HepG2 (cell line): ENCODE results near the gene TRIM54. TPM values are rescaled to one million over a fixed set of nuclear protein-coding genes. Genes with fewer than 3 reads are reported as not detected.

ENCODE experiments used
- CSRNP2 ChIP-seq: sonication (generic); formaldehyde crosslinking; conservative IDR thresholded peaks from 2 replicates; pipeline ENCODE4 v1.8.0; 2022; ENCODE audit warnings: low read depth, missing genetic modification reagents
- FOXJ3 ChIP-seq: sonication (generic); formaldehyde crosslinking; IDR thresholded peaks from 2 replicates; pipeline ENCODE4 v1.4.0; 2020; ENCODE audit warnings: missing genetic modification reagents, mild to moderate bottlenecking, borderline replicate concordance
- KDM1A ChIP-seq: IDR thresholded peaks from 2 replicates; pipeline ENCODE4 v1.6.1; 2016; ENCODE audit warnings: missing compliant biosample characterization
- MAZ ChIP-seq, 2 experiments: sonication (generic) in 1 of 2; formaldehyde crosslinking in 1 of 2; IDR thresholded peaks; 2 replicates each; pipeline versions ENCODE4 v1.5.0 to v1.6.1; 2012 to 2020; ENCODE audit warnings: low read depth in 2 of 2, mild to moderate bottlenecking in 2 of 2, borderline replicate concordance in 1 of 2, improper control_type of control experiment in 1 of 2, low read length in 1 of 2, missing genetic modification reagents in 1 of 2, moderate library complexity in 1 of 2
- MIER3 ChIP-seq: IDR thresholded peaks from 2 replicates; pipeline ENCODE4 v1.6.1; 2016; ENCODE audit warnings: missing compliant biosample characterization, borderline replicate concordance
- MTA1 ChIP-seq: sonication (generic); formaldehyde crosslinking; IDR thresholded peaks from 2 replicates; pipeline ENCODE4 v1.4.0; 2020; ENCODE audit warnings: missing genetic modification reagents, mild to moderate bottlenecking, borderline replicate concordance
- RBAK ChIP-seq: sonication (generic); formaldehyde crosslinking; IDR thresholded peaks from 2 replicates; pipeline ENCODE4 v1.5.1; 2020; ENCODE audit warnings: mild to moderate bottlenecking, missing genetic modification reagents
- RXRB ChIP-seq: IDR thresholded peaks from 2 replicates; pipeline ENCODE4 v1.6.1; 2016; ENCODE audit warnings: borderline replicate concordance, missing genetic modification reagents, missing compliant biosample characterization
- SOX13 ChIP-seq, 3 experiments: fragments of 450-650 bp in 1 of 3; sonication (generic) in 1 of 3; formaldehyde crosslinking in 1 of 3; IDR thresholded peaks in 2 of 3; conservative IDR thresholded peaks in 1 of 3; 2 replicates each; pipeline versions ENCODE4 v1.5.0 to v1.6.1; 2016 to 2020; ENCODE audit warnings: antibody characterized with exemption in 1 of 3, mild to moderate bottlenecking in 1 of 3, missing compliant biosample characterization in 1 of 3, missing genetic modification reagents in 1 of 3, moderate library complexity in 1 of 3
- THAP7 ChIP-seq: sonication (generic); formaldehyde crosslinking; IDR thresholded peaks from 2 replicates; pipeline ENCODE4 v1.8.1; 2023; ENCODE audit warnings: mild to moderate bottlenecking, missing genetic modification reagents
- ZBED4 ChIP-seq: sonication (generic); formaldehyde crosslinking; IDR thresholded peaks from 2 replicates; pipeline ENCODE4 v1.4.0; 2020; ENCODE audit warnings: missing genetic modification reagents, borderline replicate concordance
- ZNF234 ChIP-seq: sonication (generic); formaldehyde crosslinking; conservative IDR thresholded peaks from 2 replicates; pipeline ENCODE4 v1.5.1; 2020; ENCODE audit warnings: mild to moderate bottlenecking, missing genetic modification reagents
- ZNF235 ChIP-seq: sonication (generic); formaldehyde crosslinking; IDR thresholded peaks from 2 replicates; pipeline ENCODE4 v1.8.1; 2023; ENCODE audit warnings: mild to moderate bottlenecking, missing genetic modification reagents, borderline replicate concordance
- ZNF556 ChIP-seq: sonication (generic); formaldehyde crosslinking; IDR thresholded peaks from 2 replicates; pipeline ENCODE4 v1.4.0; 2020; ENCODE audit warnings: mild to moderate bottlenecking, missing genetic modification reagents, borderline replicate concordance
- ZNF576 ChIP-seq: sonication (generic); formaldehyde crosslinking; IDR thresholded peaks from 2 replicates; pipeline ENCODE4 v1.4.0; 2020; ENCODE audit warnings: mild to moderate bottlenecking, missing genetic modification reagents
- ZNF597 ChIP-seq: sonication (generic); formaldehyde crosslinking; IDR thresholded peaks from 2 replicates; pipeline ENCODE4 v1.5.0; 2020; ENCODE audit warnings: missing genetic modification reagents
- ZNF75D ChIP-seq: sonication (generic); formaldehyde crosslinking; IDR thresholded peaks from 2 replicates; pipeline ENCODE4 v1.8.1; 2023; ENCODE audit warnings: missing genetic modification reagents, mild to moderate bottlenecking, borderline replicate concordance
- ZNF878 ChIP-seq: sonication (generic); formaldehyde crosslinking; IDR thresholded peaks from 2 replicates; pipeline ENCODE4 v1.8.1; 2023; ENCODE audit warnings: mild to moderate bottlenecking, missing genetic modification reagents, moderate library complexity
- polyA plus RNA-seq, 8 experiments: library from polyadenylated mRNA; depleted of rRNA in 3 of 8; stranded (reverse) in 7 of 8; unstranded in 1 of 8; fragments of >200 nt; fragmentation: Illumina TruSeq in 4 of 8; extraction: Trizol in 4 of 8; gene quantifications; 2 replicates each; pipeline versions ENCODE4 v1.2.1 to v1.2.3, GENCODE V29; 2011 to 2016; ENCODE audit warnings: low read depth in 4 of 8, missing spikeins in 1 of 8, mixed read lengths in 1 of 8; ENCODE audit not compliant: insufficient read depth in 1 of 8
- total RNA-seq, 5 experiments: library from RNA; depleted of rRNA; stranded (reverse); fragments of >200 nt; fragmentation: Illumina TruSeq; extraction: Trizol; gene quantifications; 2 replicates each; pipeline ENCODE4 v1.2.3, GENCODE V29; 2016; ENCODE audit warnings: low read depth in 1 of 5

The TRIM54 gene
- total and polyA plus RNA-seq, 2 of the 13 experiments (the other 11 are each of a cell fraction or from before 2014, with no cell fraction given), result 0.07 to 0.13 TPM

GRCh38 chr2:27303093-27304025, 21.1 kb downstream of the TRIM54 start (continued):
- TF ChIP-seq ZBED4 (CRISPR knock-in tag) (0 out of 2 replicates have a peak, but pooled peaks have one; percentile 31), ZNF234 (no peak), RXRB (CRISPR knock-in tag) (peak; percentile 57; the same call in 1 of the 2 replicates), MIER3 (peak; percentile 61), ZNF878 (CRISPR knock-in tag) (no peak), ZNF75D (no peak), KDM1A (CRISPR knock-in tag) (no peak), MTA1 (CRISPR knock-in tag) (peak; percentile 48; the same call in 1 of the 2 replicates), CSRNP2 (CRISPR knock-in tag) (no peak), ZNF235 (CRISPR knock-in tag) (no peak), THAP7 (CRISPR knock-in tag) (0 out of 2 replicates have a peak, but pooled peaks have one; percentile 19), ZNF597 (no peak), ZNF556 (no peak; the same call in 1 of the 2 replicates), MAZ (IDR thresholded peaks at IDR 0.05; ENCODE audit: borderline replicate concordance, low read depth, low read length) (no peak), MAZ (CRISPR knock-in tag; IDR thresholded peaks at IDR 0.05; ENCODE audit: low read depth) (no peak), FOXJ3 (peak; percentile 46; the same call in 1 of the 2 replicates), SOX13 (IDR thresholded peaks at IDR 0.05) (no peak), SOX13 (CRISPR knock-in tag; conservative IDR thresholded peaks at IDR 0.05 in 1 of 2, IDR thresholded peaks at IDR 0.05 in 1 of 2) (0 out of 4 replicates have a peak, but pooled peaks of 1 of the 2 experiments have one; percentile 8), ZNF576 (no peak), RBAK (CRISPR knock-in tag) (no peak)
